D721Med (cell line): ENCODE results near the gene LCP2.
A peak's percentile ranks its signal among the peaks of the same experiment; 100 is the strongest.

ENCODE experiments used
- DNase-seq: peaks from one replicate; pipeline ENCODE4 v3.0.0; 2011; ENCODE audit warnings: low spot score; ENCODE audit not compliant: insufficient read length
- FAIRE-seq: peaks from 2 replicates; lab custom pipeline; 2011; peaks lifted over from hg19 to GRCh38; lab: Jason Lieb, UNC
- TF ChIP-seq, protein P1 (sequence below): IDR thresholded peaks from 2 replicates; pipeline ENCODE4 v1.5.1; 2012; ENCODE audit warnings: mild to moderate bottlenecking, control low read depth; ENCODE audit not compliant: insufficient read depth; ENCODE audit errors: missing control alignments

Gene LCP2

GRCh38 chr5:170218726-170219125 lies 78.9 kb downstream of the LCP2 start:
- DNase-seq (no peak), FAIRE-seq (no peak)
- TF ChIP-seq, protein P1, sequence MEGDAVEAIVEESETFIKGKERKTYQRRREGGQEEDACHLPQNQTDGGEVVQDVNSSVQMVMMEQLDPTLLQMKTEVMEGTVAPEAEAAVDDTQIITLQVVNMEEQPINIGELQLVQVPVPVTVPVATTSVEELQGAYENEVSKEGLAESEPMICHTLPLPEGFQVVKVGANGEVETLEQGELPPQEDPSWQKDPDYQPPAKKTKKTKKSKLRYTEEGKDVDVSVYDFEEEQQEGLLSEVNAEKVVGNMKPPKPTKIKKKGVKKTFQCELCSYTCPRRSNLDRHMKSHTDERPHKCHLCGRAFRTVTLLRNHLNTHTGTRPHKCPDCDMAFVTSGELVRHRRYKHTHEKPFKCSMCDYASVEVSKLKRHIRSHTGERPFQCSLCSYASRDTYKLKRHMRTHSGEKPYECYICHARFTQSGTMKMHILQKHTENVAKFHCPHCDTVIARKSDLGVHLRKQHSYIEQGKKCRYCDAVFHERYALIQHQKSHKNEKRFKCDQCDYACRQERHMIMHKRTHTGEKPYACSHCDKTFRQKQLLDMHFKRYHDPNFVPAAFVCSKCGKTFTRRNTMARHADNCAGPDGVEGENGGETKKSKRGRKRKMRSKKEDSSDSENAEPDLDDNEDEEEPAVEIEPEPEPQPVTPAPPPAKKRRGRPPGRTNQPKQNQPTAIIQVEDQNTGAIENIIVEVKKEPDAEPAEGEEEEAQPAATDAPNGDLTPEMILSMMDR: no peak

DNA sequence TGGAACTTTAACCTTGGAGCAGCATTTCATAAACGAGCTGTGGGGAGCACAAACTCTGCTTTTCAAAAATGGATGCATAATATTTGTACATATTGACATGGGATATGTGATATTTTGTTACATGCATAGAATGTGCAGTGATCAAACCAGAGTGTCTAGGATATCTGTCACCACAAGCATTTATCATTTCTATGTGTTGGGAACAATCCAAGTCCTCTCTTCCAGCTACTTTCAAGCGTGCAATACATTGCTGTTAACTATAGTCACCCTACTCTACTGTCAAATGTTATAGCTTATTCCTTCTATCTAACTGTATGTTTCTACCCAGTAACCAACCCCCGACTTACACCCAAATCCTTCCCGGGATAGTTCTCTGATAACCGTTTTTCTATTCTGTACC lies 79.7 kb downstream of the LCP2 start:
- FAIRE-seq: no peak
- TF ChIP-seq, protein P1: no peak
- no peak for DNase-seq

- FAIRE-seq (no peak), DNase-seq (no peak)
- TF ChIP-seq, protein P1: peak; percentile 51
Measured at GRCh38 chr5:170216257-170216864, 81.2 kb downstream of the LCP2 start.

DNA sequence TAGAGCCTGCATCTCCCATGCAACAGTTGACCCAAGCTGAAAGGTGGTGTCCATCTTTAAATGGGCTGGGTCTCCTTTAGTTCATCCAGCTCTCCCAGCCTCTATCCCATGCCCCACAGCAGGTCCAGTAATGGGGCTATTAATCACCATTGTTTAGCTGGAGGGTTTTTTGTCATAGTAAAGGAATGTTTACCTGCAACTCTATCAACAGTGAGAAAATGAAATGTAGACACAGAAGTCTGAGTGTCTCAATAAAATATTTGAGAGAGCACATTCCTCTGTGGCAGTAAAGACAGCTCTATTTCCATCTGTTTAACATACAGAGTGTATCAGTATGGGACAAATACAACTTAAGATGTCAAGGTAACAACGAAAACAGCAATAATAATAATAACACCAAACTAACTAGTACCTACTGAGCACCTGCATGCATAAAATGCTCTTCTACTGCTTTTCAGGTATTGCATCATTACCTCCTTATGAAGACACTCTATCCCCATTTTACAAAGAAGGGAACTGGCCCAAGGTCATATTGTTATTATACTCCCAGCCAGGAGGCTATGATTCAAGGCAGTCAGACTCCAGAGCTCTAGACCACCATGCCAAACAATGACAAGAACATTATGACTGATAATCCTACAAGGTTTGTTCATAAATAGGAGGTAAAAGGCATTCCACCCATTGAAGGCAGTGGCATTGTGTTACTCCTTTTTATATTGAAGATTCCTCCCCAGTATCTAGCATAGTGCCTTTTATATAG lies 85.8 kb downstream of the LCP2 start:
- no peak for FAIRE-seq
- TF ChIP-seq, protein P1: no peak
- no peak for DNase-seq

GRCh38 chr5:170206958-170207357 lies 90.6 kb downstream of the LCP2 start:
- TF ChIP-seq, protein P1: no peak
- no peak for DNase-seq
- FAIRE-seq: no peak

DNA sequence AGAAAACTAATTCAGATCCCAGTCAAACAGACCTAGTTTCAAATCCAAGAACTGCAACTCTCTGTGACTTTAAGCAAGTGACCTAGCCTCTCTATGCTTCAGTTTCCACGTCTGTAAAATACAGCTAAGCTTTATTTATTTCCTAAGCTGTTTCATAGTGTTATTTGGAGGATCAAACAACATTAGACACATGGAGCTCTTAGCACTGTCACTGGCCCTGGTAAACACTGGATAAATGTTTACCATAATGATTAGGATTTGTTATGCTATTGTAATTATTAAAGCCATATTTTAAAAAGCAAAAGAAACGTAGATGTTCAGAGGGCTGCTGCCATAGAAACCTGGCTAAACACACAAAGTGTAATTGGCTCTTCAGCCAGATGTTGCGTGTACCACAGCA lies 91.4 kb downstream of the LCP2 start:
- TF ChIP-seq, protein P1: no peak
- FAIRE-seq: no peak
- no peak for DNase-seq

- TF ChIP-seq, protein P1: no peak
- FAIRE-seq: no peak
- DNase-seq: no peak
Measured at GRCh38 chr5:170204202-170204601, 93.4 kb downstream of the LCP2 start.
